NOMO-1 (cell line): ENCODE measurements around the gene PKN2.
"Not testable (repeated sequence)": the region's sequence is repeated elsewhere in the genome, so short reads cannot be mapped to it uniquely, and the experiment has no call there.

Source experiments
- DNase-seq, 2 experiments: peaks; one replicate each; lab custom pipeline; 2025; ENCODE audit not compliant: unreplicated experiment in 2 of 2; lab: John Stamatoyannopoulos, UW

PKN2 gene

GRCh38 chr1:88876573-88877365 lies 192.7 kb downstream of the PKN2 start:
- DNase-seq: no peak

GRCh38 chr1:88877382-88877825 lies 193.3 kb downstream of the PKN2 start:
- DNase-seq: peak in 1 of 2 experiments; percentile 32

GRCh38 chr1:88877911-88878310 lies 193.8 kb downstream of the PKN2 start:
- DNase-seq: no peak

GRCh38 chr1:88878731-88879130 lies 194.7 kb downstream of the PKN2 start:
- no peak for DNase-seq

GRCh38 chr1:88880717-88881116 lies 196.6 kb downstream of the PKN2 start:
- DNase-seq: not testable (repeated sequence)

GRCh38 chr1:88883156-88883555 lies 199.1 kb downstream of the PKN2 start:
- DNase-seq: no peak
